Sigmoid colon (tissue), 3 donors: Measurements from ENCODE around the gene APBB2.

ENCODE experiments used
- POLR2A ChIP-seq, 2 donors: fragments of 450-650 bp; IDR thresholded peaks; one replicate each; pipeline ENCODE4 v1.6.1; 2016; ENCODE audit warnings: antibody characterized with exemption in 2 of 2, mild to moderate bottlenecking in 2 of 2, moderate library complexity in 2 of 2
- TF ChIP-seq, protein P1 (sequence below), 4 experiments: fragments of 450-650 bp in 3 of 4; fragments of 200-600 bp in 1 of 4; IDR thresholded peaks; one replicate each; pipeline ENCODE4 v1.5.1; 2016 to 2019; ENCODE audit warnings: antibody characterized with exemption in 4 of 4, mild to moderate bottlenecking in 3 of 4, moderate library complexity in 2 of 4

- TF ChIP-seq, protein P1, sequence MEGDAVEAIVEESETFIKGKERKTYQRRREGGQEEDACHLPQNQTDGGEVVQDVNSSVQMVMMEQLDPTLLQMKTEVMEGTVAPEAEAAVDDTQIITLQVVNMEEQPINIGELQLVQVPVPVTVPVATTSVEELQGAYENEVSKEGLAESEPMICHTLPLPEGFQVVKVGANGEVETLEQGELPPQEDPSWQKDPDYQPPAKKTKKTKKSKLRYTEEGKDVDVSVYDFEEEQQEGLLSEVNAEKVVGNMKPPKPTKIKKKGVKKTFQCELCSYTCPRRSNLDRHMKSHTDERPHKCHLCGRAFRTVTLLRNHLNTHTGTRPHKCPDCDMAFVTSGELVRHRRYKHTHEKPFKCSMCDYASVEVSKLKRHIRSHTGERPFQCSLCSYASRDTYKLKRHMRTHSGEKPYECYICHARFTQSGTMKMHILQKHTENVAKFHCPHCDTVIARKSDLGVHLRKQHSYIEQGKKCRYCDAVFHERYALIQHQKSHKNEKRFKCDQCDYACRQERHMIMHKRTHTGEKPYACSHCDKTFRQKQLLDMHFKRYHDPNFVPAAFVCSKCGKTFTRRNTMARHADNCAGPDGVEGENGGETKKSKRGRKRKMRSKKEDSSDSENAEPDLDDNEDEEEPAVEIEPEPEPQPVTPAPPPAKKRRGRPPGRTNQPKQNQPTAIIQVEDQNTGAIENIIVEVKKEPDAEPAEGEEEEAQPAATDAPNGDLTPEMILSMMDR (IDR thresholded peaks at IDR 0.05): no peak
- TF ChIP-seq POLR2A (IDR thresholded peaks at IDR 0.05): no peak
Measured at GRCh38 chr4:41232406-41232805, 18.1 kb upstream of the APBB2 start.
